Caco-2 (cell line): ENCODE measurements around the gene AOPEP. TPM values are rescaled to one million over a fixed set of nuclear protein-coding genes. Genes with fewer than 3 reads are reported as not detected.

Experiments
- BruUV-seq: library from RNA; stranded (reverse); fragments of 400-500 nt; replicated peaks from 2 replicates; lab custom pipeline; 2021; lab: Mats Ljungman, UMichigan
- CTCF ChIA-PET: fragments of 300-600 bp; sonication (Branson Sonifier 250); formaldehyde crosslinking; loops from one replicate; lab custom pipeline; 2022; ENCODE audit warnings: antibody characterized with exemption; lab: Charles Lee
- POLR2A ChIA-PET: fragments of 300-600 bp; sonication (Branson Sonifier 250); formaldehyde crosslinking; loops from one replicate; lab custom pipeline; 2022; ENCODE audit warnings: antibody characterized with exemption; lab: Charles Lee
- DNase-seq, 2 experiments: peaks; one replicate each; pipeline versions ENCODE4 v3.0.0 to v3.0.0-alpha.2; 2020 to 2022
- H3K27me3 ChIP-seq: replicated peaks from 2 replicates; pipeline ENCODE4 v1.6.0; 2011; ENCODE audit warnings: low read length; ENCODE audit not compliant: control insufficient read depth, insufficient read depth
- H3K36me3 ChIP-seq: 2 replicates; pipeline ENCODE4 v1.5.1; 2011; ENCODE audit warnings: low read length; ENCODE audit not compliant: control insufficient read depth, insufficient read depth
- H3K4me1 ChIP-seq: fragments of 250-450 bp; sonication (Bioruptor Pico); 2 replicates; pipeline ENCODE4 v1.5.1; 2020; ENCODE audit warnings: mild to moderate bottlenecking
- H3K4me3 ChIP-seq: 2 replicates; pipeline ENCODE4 v1.5.1; 2011; ENCODE audit warnings: low read depth, mild to moderate bottlenecking, control low read depth, low read length
- H3K9me3 ChIP-seq: fragments of 250-450 bp; sonication (Bioruptor Pico); 2 replicates; pipeline ENCODE4 v1.5.1; 2020; ENCODE audit warnings: mild to moderate bottlenecking, moderate library complexity
- H3K27ac Mint-ChIP-seq: one replicate; pipeline ENCODE4 v1.8.0; 2022; ENCODE audit warnings: mixed read lengths; ENCODE audit not compliant: unreplicated experiment
- H3K27me3 Mint-ChIP-seq: one replicate; pipeline ENCODE4 v1.8.0; 2022; ENCODE audit warnings: mixed read lengths; ENCODE audit not compliant: insufficient read depth, unreplicated experiment
- H3K36me3 Mint-ChIP-seq: one replicate; pipeline ENCODE4 v1.8.0; 2022; ENCODE audit warnings: mild to moderate bottlenecking, mixed read lengths; ENCODE audit not compliant: insufficient read depth, unreplicated experiment
- H3K4me1 Mint-ChIP-seq: one replicate; pipeline ENCODE4 v1.8.0; 2022; ENCODE audit warnings: low read depth, mixed read lengths; ENCODE audit not compliant: unreplicated experiment
- H3K4me3 Mint-ChIP-seq: one replicate; pipeline ENCODE4 v1.8.0; 2022; ENCODE audit warnings: mild to moderate bottlenecking, moderate library complexity, mixed read lengths; ENCODE audit not compliant: unreplicated experiment
- H3K9me3 Mint-ChIP-seq: one replicate; pipeline ENCODE4 v1.8.0; 2022; ENCODE audit warnings: mixed read lengths; ENCODE audit not compliant: unreplicated experiment
- CTCF ChIP-seq, 2 experiments: fragments of 200-600 bp in 1 of 2; IDR thresholded peaks; 1 replicate in 1 of 2; 2 replicates in 1 of 2; pipeline versions ENCODE4 v1.5.1 to v1.8.0; 2011 to 2022; ENCODE audit warnings: antibody characterized with exemption in 1 of 2, control low read depth in 1 of 2, inconsistent platforms in 1 of 2, low read depth in 1 of 2, low read length in 1 of 2, mild to moderate bottlenecking in 1 of 2, moderate library complexity in 1 of 2; ENCODE audit not compliant: insufficient read depth in 1 of 2, severe bottlenecking in 1 of 2, unreplicated experiment in 1 of 2
- intact Hi-C: fragments of 100-400 bp; cut with micrococcal nuclease; formaldehyde crosslinking; loops from one replicate; pipeline ENCODE4 v1.10.0; 2022; ENCODE audit not compliant: unreplicated experiment
- total RNA-seq: library from RNA; stranded (reverse); gene quantifications from 2 replicates; pipeline ENCODE4 v1.2.3, GENCODE V29; 2022

The AOPEP gene
- total RNA-seq, 1 experiment from 2014 or later, result 63.3 TPM

- ChIA-PET CTCF (no interaction called here), POLR2A (interaction anchor here (1.0 kb wide), 1 partner anchor 8 kb away, joined by 4 read pairs; no protein-coding TSS in a partner anchor)
- no peaks in the 10 kb centered on the region for H3K9me3 ChIP-seq
- H3K27me3 ChIP-seq, result no peaks in the 10 kb centered on the region
- Mint-ChIP-seq H3K4me3 (no peak overlapping the region), H3K27ac (peak overlapping the region; percentile 76), H3K9me3 (peaks cover 1% of the 10 kb centered on the region), H3K27me3 (no peaks in the 10 kb centered on the region), H3K36me3 (peaks cover 15% of the 10 kb centered on the region), H3K4me1 (peaks cover 47% of the 10 kb centered on the region)
- H3K4me1 ChIP-seq, result peaks cover 25% of the 10 kb centered on the region
- no peak for DNase-seq
- no TSS peak for BruUV-seq
- intact Hi-C loops, result loop anchor here (2.0 to 5.0 kb wide), 2 partner anchors 41 to 86 kb away; no protein-coding TSS in a partner anchor
- H3K36me3 ChIP-seq, result no peaks in the 10 kb centered on the region
- no peak for TF ChIP-seq CTCF (IDR thresholded peaks at IDR 0.05; ENCODE audit: insufficient read depth in 1 of 2, low read depth in 1 of 2, low read length in 1 of 2, severe bottlenecking in 1 of 2, unreplicated experiment in 1 of 2)
- H3K4me3 ChIP-seq, result no peak overlapping the region
Observed at GRCh38 chr9:94826044-94826443, 99.5 kb downstream of the AOPEP start.

DNA sequence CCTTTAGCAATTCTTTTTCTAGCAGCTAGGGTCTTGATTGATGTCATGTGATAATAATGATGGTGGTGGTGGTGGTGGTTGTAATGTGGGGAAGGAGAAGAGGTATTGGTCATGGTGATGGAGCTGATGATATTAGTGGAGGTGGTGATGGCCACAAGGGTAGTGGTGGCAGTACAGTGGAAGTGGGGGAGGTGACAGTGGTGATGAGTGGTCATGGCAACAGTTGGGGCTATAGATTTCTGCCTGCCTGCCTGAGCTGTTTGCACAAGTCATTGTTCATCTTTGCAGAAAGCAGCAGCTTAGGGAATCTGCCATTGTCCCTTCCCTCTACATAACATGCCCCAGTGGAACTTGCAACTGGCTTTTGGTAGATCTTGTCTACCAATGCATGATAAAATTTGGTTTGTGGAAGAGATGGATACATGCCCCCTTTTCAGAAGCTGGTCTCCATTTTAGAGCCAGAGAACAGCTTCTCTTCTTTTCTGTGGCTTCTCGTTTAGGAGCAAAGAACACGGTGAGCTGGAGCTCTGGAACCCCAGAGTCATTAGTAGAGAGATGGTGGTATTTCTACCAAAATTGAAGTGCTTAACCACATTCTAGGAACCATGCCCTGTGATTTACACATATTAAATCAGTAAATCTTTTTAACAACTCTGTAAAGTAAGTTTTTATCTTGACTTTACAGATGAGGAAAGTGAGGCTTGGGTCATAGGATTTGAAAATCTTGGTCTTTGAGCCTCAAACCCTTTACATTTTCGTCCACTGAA lies 100.3 kb downstream of the AOPEP start:
- ChIA-PET CTCF (no interaction called here), POLR2A (interaction anchor here (1.0 kb wide), 1 partner anchor 8 kb away, joined by 4 read pairs; no protein-coding TSS in a partner anchor)
- peaks cover 17% of the 10 kb centered on the region for H3K36me3 Mint-ChIP-seq
- H3K4me1 ChIP-seq, result peaks cover 25% of the 10 kb centered on the region
- no peaks in the 10 kb centered on the region for H3K27me3 Mint-ChIP-seq
- no peaks in the 10 kb centered on the region for H3K27me3 ChIP-seq
- intact Hi-C loops, result loop anchor here (1.0 to 5.0 kb wide), 4 partner anchors 9 to 85 kb away; no protein-coding TSS in a partner anchor
- BruUV-seq, result TSS peak; percentile 96
- no peak for TF ChIP-seq CTCF (IDR thresholded peaks at IDR 0.05; ENCODE audit: insufficient read depth in 1 of 2, low read depth in 1 of 2, low read length in 1 of 2, severe bottlenecking in 1 of 2, unreplicated experiment in 1 of 2)
- H3K36me3 ChIP-seq, result no peaks in the 10 kb centered on the region
- DNase-seq, result peak in 1 of 2 experiments; percentile 17
- H3K27ac Mint-ChIP-seq, result peak overlapping the region; percentile 76
- peak overlapping the region; percentile 22 for H3K4me3 Mint-ChIP-seq
- peaks cover 9% of the 10 kb centered on the region for H3K9me3 Mint-ChIP-seq
- no peak overlapping the region for H3K4me3 ChIP-seq
- no peaks in the 10 kb centered on the region for H3K9me3 ChIP-seq
- peaks cover 47% of the 10 kb centered on the region for H3K4me1 Mint-ChIP-seq

DNA sequence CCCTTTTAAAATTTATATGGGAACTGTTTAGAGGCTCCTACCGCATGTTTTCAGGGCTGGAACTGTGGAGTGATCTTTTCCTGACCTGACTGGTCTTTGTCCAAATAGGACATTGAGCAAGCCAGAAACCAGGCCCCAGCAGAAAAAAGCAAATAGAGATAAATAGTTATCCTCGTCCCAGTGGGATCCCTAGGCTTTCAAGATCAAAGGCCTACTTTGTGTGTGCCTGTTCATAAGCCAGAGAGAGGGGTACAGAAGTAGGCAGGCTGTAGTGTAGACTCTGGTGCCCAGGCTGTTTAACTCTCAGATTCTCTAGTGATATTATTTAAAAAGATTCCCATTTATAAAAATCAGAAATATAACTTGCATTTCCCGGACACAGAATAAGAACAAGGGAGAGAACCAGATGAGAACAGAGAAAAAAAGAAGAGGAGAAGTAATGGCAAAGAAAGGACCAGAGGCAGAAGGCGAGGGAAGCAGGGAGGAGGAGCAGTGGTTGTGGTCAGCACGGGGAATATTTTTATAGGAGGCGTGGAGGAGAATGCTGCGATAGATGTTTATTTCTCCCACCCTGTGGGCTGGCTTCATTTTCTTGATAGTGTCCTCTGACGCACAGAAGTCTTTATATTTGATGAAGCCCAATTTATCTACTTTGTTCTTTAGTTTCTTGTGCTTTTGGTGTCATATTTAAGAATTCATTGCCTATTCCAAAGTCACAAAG lies 101.2 kb downstream of the AOPEP start:
- peak overlapping the region; percentile 76 for H3K27ac Mint-ChIP-seq
- peaks cover 25% of the 10 kb centered on the region for H3K4me1 ChIP-seq
- no peaks in the 10 kb centered on the region for H3K27me3 Mint-ChIP-seq
- no peaks in the 10 kb centered on the region for H3K27me3 ChIP-seq
- DNase-seq, result peak; percentile 82 to 84
- peaks cover 14% of the 10 kb centered on the region for H3K36me3 Mint-ChIP-seq
- H3K36me3 ChIP-seq, result no peaks in the 10 kb centered on the region
- no peaks in the 10 kb centered on the region for H3K9me3 ChIP-seq
- H3K4me3 ChIP-seq, result no peak overlapping the region
- ChIA-PET CTCF (no interaction called here), POLR2A (no interaction called here)
- intact Hi-C loops, result loop anchor here (1.0 to 5.0 kb wide), 4 partner anchors 9 to 85 kb away; no protein-coding TSS in a partner anchor
- peak overlapping the region; percentile 22 for H3K4me3 Mint-ChIP-seq
- H3K4me1 Mint-ChIP-seq, result peaks cover 47% of the 10 kb centered on the region
- TF ChIP-seq CTCF (IDR thresholded peaks at IDR 0.05; ENCODE audit: insufficient read depth in 1 of 2, low read depth in 1 of 2, low read length in 1 of 2, severe bottlenecking in 1 of 2, unreplicated experiment in 1 of 2), result no peak
- H3K9me3 Mint-ChIP-seq, result peaks cover 10% of the 10 kb centered on the region
- TSS peak; percentile 93 for BruUV-seq
